HepG2 (cell line): Measurements from ENCODE around the gene CADM2. TPM values are rescaled to one million over a fixed set of nuclear protein-coding genes. Genes with fewer than 3 reads are reported as not detected.

Source experiments
- ATAC-seq: fragments of 200-7000 bp; cut with Tn5 transposase; 3 replicates; pipeline ENCODE4 v1.9.1; 2020; ENCODE audit warnings: mild to moderate bottlenecking, moderate library complexity
- BruUV-seq: library from RNA; stranded (reverse); fragments of 400-500 nt; replicated peaks from 2 replicates; lab custom pipeline; 2021; lab: Mats Ljungman, UMichigan
- CTCF ChIA-PET: fragments of 300-600 bp; formaldehyde crosslinking; extraction: SDS; loops from one replicate; lab custom pipeline; 2021; ENCODE audit warnings: low total read pairs, inconsistent platforms, low intra/inter-chr PET ratio; lab: Yijun Ruan, JAX
- POLR2A ChIA-PET: fragments of 350-600 bp; sonication (Branson Sonifier 250); formaldehyde crosslinking; loops from one replicate; lab custom pipeline; 2020; ENCODE audit warnings: antibody characterized with exemption, inconsistent platforms; lab: Yijun Ruan, JAX
- DNase-seq: peaks from one replicate; pipeline ENCODE4 v3.0.0-alpha.2; 2015; ENCODE audit warnings: low spot score
- FAIRE-seq: peaks from 3 replicates; lab custom pipeline; 2011; peaks lifted over from hg19 to GRCh38; lab: Jason Lieb, UNC
- H2AFZ ChIP-seq: one replicate; pipeline ENCODE4 v1.6.1; 2011; ENCODE audit warnings: low read length, inconsistent platforms
- H3K27ac ChIP-seq: fragments of 300-600 bp; 3 replicates; pipeline ENCODE4 v1.8.0; 2011; ENCODE audit warnings: mixed run types, mild to moderate bottlenecking, mixed read lengths, low read length, inconsistent platforms; ENCODE audit not compliant: insufficient read depth; ENCODE audit errors: extremely low read length
- H3K27me3 ChIP-seq, 2 experiments: fragments of 200-600 bp in 1 of 2; 2 replicates in 1 of 2; 3 replicates in 1 of 2; pipeline versions ENCODE4 v1.6.0 to v1.8.0; 2011; ENCODE audit warnings: low read length in 2 of 2, mild to moderate bottlenecking in 2 of 2, moderate library complexity in 2 of 2, inconsistent platforms in 1 of 2; ENCODE audit not compliant: insufficient read depth in 2 of 2, control insufficient read depth in 1 of 2
- H3K36me3 ChIP-seq, 2 experiments: fragments of 200-600 bp in 1 of 2; replicated peaks in 1 of 2; 2 replicates in 1 of 2; 3 replicates in 1 of 2; pipeline versions ENCODE4 v1.5.1 to v1.8.0; 2011; ENCODE audit warnings: low read length in 2 of 2, inconsistent platforms in 1 of 2; ENCODE audit not compliant: insufficient read depth in 2 of 2, control insufficient read depth in 1 of 2
- H3K4me1 ChIP-seq: 2 replicates; pipeline ENCODE4 v1.5.1; 2012; ENCODE audit warnings: low read length, inconsistent platforms; ENCODE audit not compliant: insufficient read depth
- H3K4me2 ChIP-seq: 2 replicates; pipeline ENCODE4 v1.6.0; 2011; ENCODE audit warnings: low read depth, low read length, inconsistent platforms
- H3K4me3 ChIP-seq, 3 experiments: fragments of 200-600 bp in 1 of 3; sonication (generic), shearing (Covaris generic) in 1 of 3; replicated peaks in 1 of 3; 2 replicates each; pipeline ENCODE4 v1.5.1; 2011 to 2016; ENCODE audit warnings: low read length in 3 of 3, inconsistent platforms in 2 of 3, low read depth in 2 of 3, mild to moderate bottlenecking in 2 of 3, control low read depth in 1 of 3, mixed read lengths in 1 of 3; ENCODE audit not compliant: insufficient read depth in 1 of 3
- H3K79me2 ChIP-seq: one replicate; pipeline ENCODE4 v1.6.1; 2011; ENCODE audit warnings: low read length, inconsistent platforms; ENCODE audit not compliant: insufficient read depth
- H3K9ac ChIP-seq: 2 replicates; pipeline ENCODE4 v1.6.0; 2011; ENCODE audit warnings: mild to moderate bottlenecking, low read depth, low read length, inconsistent platforms; ENCODE audit not compliant: insufficient read depth
- H3K9me3 ChIP-seq: 2 replicates; pipeline ENCODE4 v1.5.1; 2012; ENCODE audit warnings: mild to moderate bottlenecking, low read length
- H4K20me1 ChIP-seq: 2 replicates; pipeline ENCODE4 v1.6.0; 2011; ENCODE audit warnings: inconsistent platforms, mild to moderate bottlenecking, low read length, moderate library complexity; ENCODE audit not compliant: insufficient read depth
- BRD4 ChIP-seq: sonication (generic); formaldehyde crosslinking; IDR thresholded peaks from 2 replicates; pipeline ENCODE4 v1.4.0; 2020; ENCODE audit warnings: missing genetic modification reagents
- KDM2A ChIP-seq: sonication (generic); formaldehyde crosslinking; IDR thresholded peaks from 2 replicates; pipeline ENCODE4 v1.4.0; 2020; ENCODE audit warnings: low read depth, missing genetic modification reagents, borderline replicate concordance
- MTF1 ChIP-seq: sonication (generic); formaldehyde crosslinking; IDR thresholded peaks from 2 replicates; pipeline ENCODE4 v1.5.0; 2020; ENCODE audit warnings: missing genetic modification reagents
- POLR2A ChIP-seq, 2 experiments: IDR thresholded peaks; 2 replicates each; pipeline ENCODE4 v1.6.1; 2011; ENCODE audit warnings: low read depth in 2 of 2, low read length in 2 of 2, mild to moderate bottlenecking in 1 of 2, moderate library complexity in 1 of 2; ENCODE audit not compliant: insufficient read depth in 1 of 2
- PRPF4 ChIP-seq: fragments of 200-400 bp; formaldehyde crosslinking; IDR thresholded peaks from 2 replicates; pipeline ENCODE4 v1.6.1; 2016; ENCODE audit warnings: low read length, low read depth; ENCODE audit not compliant: poor library complexity, severe bottlenecking
- RERE ChIP-seq: IDR thresholded peaks from 2 replicates; pipeline ENCODE4 v1.6.1; 2016; ENCODE audit warnings: low read depth, missing genetic modification reagents, missing compliant biosample characterization
- SALL1 ChIP-seq: sonication (generic); formaldehyde crosslinking; IDR thresholded peaks from 2 replicates; pipeline ENCODE4 v1.8.0; 2022; ENCODE audit warnings: mild to moderate bottlenecking, missing genetic modification reagents
- ZBTB26 ChIP-seq: IDR thresholded peaks from 2 replicates; pipeline ENCODE4 v1.6.1; 2016; ENCODE audit warnings: missing compliant biosample characterization, missing genetic modification reagents, borderline replicate concordance
- ZNF577 ChIP-seq: sonication (generic); formaldehyde crosslinking; IDR thresholded peaks from 2 replicates; pipeline ENCODE4 v1.4.0; 2020; ENCODE audit warnings: mild to moderate bottlenecking, low read depth, missing genetic modification reagents, borderline replicate concordance
- WGBS: methylation state at CpG from one replicate; pipeline ENCODE4 v1.1.6; 2017; ENCODE audit warnings: low lambda C conversion rate; 5-methylcytosine and 5-hydroxymethylcytosine counted together
- in situ Hi-C: cut with HindIII; loops from 2 replicates; pipeline ENCODE4 v1.10.0; 2017; ENCODE audit warnings: low pct_unique_long_range_greater_than_20kb; ENCODE audit not compliant: extremely low pct_ligation_motif_present
- intact Hi-C: fragments of 100-400 bp; cut with micrococcal nuclease; formaldehyde crosslinking; loops from one replicate; pipeline ENCODE4 v1.10.0; 2022; ENCODE audit not compliant: unreplicated experiment
- polyA plus RNA-seq, 8 experiments: library from polyadenylated mRNA; depleted of rRNA in 3 of 8; stranded (reverse) in 7 of 8; unstranded in 1 of 8; fragments of >200 nt; fragmentation: Illumina TruSeq in 4 of 8; extraction: Trizol in 4 of 8; gene quantifications; 2 replicates each; pipeline versions ENCODE4 v1.2.1 to v1.2.3, GENCODE V29; 2011 to 2016; ENCODE audit warnings: low read depth in 4 of 8, missing spikeins in 1 of 8, mixed read lengths in 1 of 8; ENCODE audit not compliant: insufficient read depth in 1 of 8
- total RNA-seq, 5 experiments: library from RNA; depleted of rRNA; stranded (reverse); fragments of >200 nt; fragmentation: Illumina TruSeq; extraction: Trizol; gene quantifications; 2 replicates each; pipeline ENCODE4 v1.2.3, GENCODE V29; 2016; ENCODE audit warnings: low read depth in 1 of 5
- TF ChIP-seq, protein P1 (sequence below): sonication (generic); formaldehyde crosslinking; IDR thresholded peaks from 2 replicates; pipeline ENCODE4 v1.8.1; 2023; ENCODE audit warnings: mild to moderate bottlenecking, missing genetic modification reagents
- TF ChIP-seq, protein P2 (sequence below): sonication (generic); formaldehyde crosslinking; IDR thresholded peaks from 2 replicates; pipeline ENCODE4 v1.4.0; 2020; ENCODE audit warnings: missing genetic modification reagents
- TF ChIP-seq, protein P3 (sequence below): sonication (generic); formaldehyde crosslinking; IDR thresholded peaks from 2 replicates; pipeline ENCODE4 v1.5.0; 2020; ENCODE audit warnings: mild to moderate bottlenecking, missing genetic modification reagents

Gene CADM2
- total and polyA plus RNA-seq, 2 of the 13 experiments (the other 11 are each of a cell fraction or from before 2014, with no cell fraction given), result not detected

- Histone ChIP-seq H4K20me1 (no peaks in the 10 kb centered on the region), H3K9ac (no peak overlapping the region), H3K4me2 (no peak overlapping the region), H3K79me2 (no peaks in the 10 kb centered on the region), H3K36me3 (no peaks in the 10 kb centered on the region), H3K4me3 (no peak overlapping the region), H3K27ac (no peak overlapping the region), H3K9me3 (no peaks in the 10 kb centered on the region), H2AFZ (no peak overlapping the region), H3K27me3 (no peaks in the 10 kb centered on the region), H3K4me1 (no peaks in the 10 kb centered on the region)
- FAIRE-seq, result no peak
- ChIA-PET POLR2A (no interaction called here), CTCF (no interaction called here)
- WGBS, result 0% methylated on average over 1 of the region's 1 CpG
- no TSS peak for BruUV-seq
- intact Hi-C loops, result no loop called here
- in situ Hi-C loops, result no loop called here
- no peak for ATAC-seq
- no peak for DNase-seq
- TF ChIP-seq PRPF4 (no peak), MTF1 (no peak), ZBTB26 (CRISPR knock-in tag) (no peak), BRD4 (CRISPR knock-in tag) (no peak), POLR2A (IDR thresholded peaks at IDR 0.05; ENCODE audit: insufficient read depth in 1 of 2, low read depth in 2 of 2, low read length in 2 of 2) (no peak), KDM2A (CRISPR knock-in tag) (no peak), SALL1 (no peak), RERE (no peak), ZNF577 (CRISPR knock-in tag) (no peak)
- TF ChIP-seq, protein P1, sequence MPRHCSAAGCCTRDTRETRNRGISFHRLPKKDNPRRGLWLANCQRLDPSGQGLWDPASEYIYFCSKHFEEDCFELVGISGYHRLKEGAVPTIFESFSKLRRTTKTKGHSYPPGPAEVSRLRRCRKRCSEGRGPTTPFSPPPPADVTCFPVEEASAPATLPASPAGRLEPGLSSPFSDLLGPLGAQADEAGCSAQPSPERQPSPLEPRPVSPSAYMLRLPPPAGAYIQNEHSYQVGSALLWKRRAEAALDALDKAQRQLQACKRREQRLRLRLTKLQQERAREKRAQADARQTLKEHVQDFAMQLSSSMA (CRISPR knock-in tag), result no peak
- TF ChIP-seq, protein P2, sequence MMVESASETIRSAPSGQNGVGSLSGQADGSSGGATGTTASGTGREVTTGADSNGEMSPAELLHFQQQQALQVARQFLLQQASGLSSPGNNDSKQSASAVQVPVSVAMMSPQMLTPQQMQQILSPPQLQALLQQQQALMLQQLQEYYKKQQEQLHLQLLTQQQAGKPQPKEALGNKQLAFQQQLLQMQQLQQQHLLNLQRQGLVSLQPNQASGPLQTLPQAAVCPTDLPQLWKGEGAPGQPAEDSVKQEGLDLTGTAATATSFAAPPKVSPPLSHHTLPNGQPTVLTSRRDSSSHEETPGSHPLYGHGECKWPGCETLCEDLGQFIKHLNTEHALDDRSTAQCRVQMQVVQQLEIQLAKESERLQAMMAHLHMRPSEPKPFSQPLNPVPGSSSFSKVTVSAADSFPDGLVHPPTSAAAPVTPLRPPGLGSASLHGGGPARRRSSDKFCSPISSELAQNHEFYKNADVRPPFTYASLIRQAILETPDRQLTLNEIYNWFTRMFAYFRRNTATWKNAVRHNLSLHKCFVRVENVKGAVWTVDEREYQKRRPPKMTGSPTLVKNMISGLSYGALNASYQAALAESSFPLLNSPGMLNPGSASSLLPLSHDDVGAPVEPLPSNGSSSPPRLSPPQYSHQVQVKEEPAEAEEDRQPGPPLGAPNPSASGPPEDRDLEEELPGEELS, result no peak
- TF ChIP-seq, protein P3, sequence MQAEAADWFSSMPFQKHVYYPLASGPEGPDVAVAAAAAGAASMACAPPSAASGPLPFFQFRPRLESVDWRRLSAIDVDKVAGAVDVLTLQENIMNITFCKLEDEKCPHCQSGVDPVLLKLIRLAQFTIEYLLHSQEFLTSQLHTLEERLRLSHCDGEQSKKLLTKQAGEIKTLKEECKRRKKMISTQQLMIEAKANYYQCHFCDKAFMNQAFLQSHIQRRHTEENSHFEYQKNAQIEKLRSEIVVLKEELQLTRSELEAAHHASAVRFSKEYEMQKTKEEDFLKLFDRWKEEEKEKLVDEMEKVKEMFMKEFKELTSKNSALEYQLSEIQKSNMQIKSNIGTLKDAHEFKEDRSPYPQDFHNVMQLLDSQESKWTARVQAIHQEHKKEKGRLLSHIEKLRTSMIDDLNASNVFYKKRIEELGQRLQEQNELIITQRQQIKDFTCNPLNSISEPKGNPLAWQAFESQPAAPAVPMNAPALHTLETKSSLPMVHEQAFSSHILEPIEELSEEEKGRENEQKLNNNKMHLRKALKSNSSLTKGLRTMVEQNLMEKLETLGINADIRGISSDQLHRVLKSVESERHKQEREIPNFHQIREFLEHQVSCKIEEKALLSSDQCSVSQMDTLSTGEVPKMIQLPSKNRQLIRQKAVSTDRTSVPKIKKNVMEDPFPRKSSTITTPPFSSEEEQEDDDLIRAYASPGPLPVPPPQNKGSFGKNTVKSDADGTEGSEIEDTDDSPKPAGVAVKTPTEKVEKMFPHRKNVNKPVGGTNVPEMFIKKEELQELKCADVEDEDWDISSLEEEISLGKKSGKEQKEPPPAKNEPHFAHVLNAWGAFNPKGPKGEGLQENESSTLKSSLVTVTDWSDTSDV (CRISPR knock-in tag), result no peak
These were observed 877.2 kb downstream of the CADM2 start for GRCh38 chr3:85835857-85836440.
